D721Med (cell line): Measurements from ENCODE around the gene FSIP1.

Source experiments
- DNase-seq: peaks from one replicate; pipeline ENCODE4 v3.0.0; 2011; ENCODE audit warnings: low spot score; ENCODE audit not compliant: insufficient read length
- FAIRE-seq: peaks from 2 replicates; lab custom pipeline; 2011; peaks lifted over from hg19 to GRCh38; lab: Jason Lieb, UNC
- CTCF ChIP-seq: IDR thresholded peaks from 2 replicates; pipeline ENCODE4 v1.5.1; 2012; ENCODE audit warnings: mild to moderate bottlenecking, control low read depth; ENCODE audit not compliant: insufficient read depth; ENCODE audit errors: missing control alignments

The FSIP1 gene

GRCh38 chr15:39684233-39684632 lies 98.4 kb downstream of the FSIP1 start:
- TF ChIP-seq CTCF, result no peak
- FAIRE-seq, result no peak
- no peak for DNase-seq

GRCh38 chr15:39682366-39682765 lies 100.3 kb downstream of the FSIP1 start:
- no peak for TF ChIP-seq CTCF
- FAIRE-seq, result no peak

GRCh38 chr15:39680868-39681267 lies 101.8 kb downstream of the FSIP1 start:
- FAIRE-seq (no peak), DNase-seq (no peak)

More at GRCh38 chr15:39682366-39682765, 100.3 kb downstream of the FSIP1 start:
- DNase-seq, result no peak

GRCh38 chr15:39672666-39673065 lies 110.0 kb downstream of the FSIP1 start:
- FAIRE-seq, result no peak
- DNase-seq, result no peak
- no peak for TF ChIP-seq CTCF

More at GRCh38 chr15:39680868-39681267, 101.8 kb downstream of the FSIP1 start:
- TF ChIP-seq CTCF, result no peak

- FAIRE-seq (no peak), DNase-seq (no peak)
- no peak for TF ChIP-seq CTCF
Observed at GRCh38 chr15:39672184-39672583, 110.5 kb downstream of the FSIP1 start.

- FAIRE-seq (no peak), DNase-seq (no peak)
- no peak for TF ChIP-seq CTCF
Observed at GRCh38 chr15:39670687-39671086, 112.0 kb downstream of the FSIP1 start.

GRCh38 chr15:39669661-39670060 lies 113.0 kb downstream of the FSIP1 start:
- FAIRE-seq (no peak), DNase-seq (no peak)
- TF ChIP-seq CTCF, result no peak
